HG02973 (cell line): Measurements from ENCODE around the gene AVPR2.

Experiments
- ATAC-seq: cut with Tn5 transposase; IDR thresholded peaks from one replicate; pipeline ENCODE4 v1.9.1; 2021; ENCODE audit warnings: moderate library complexity; ENCODE audit not compliant: unreplicated experiment

The AVPR2 gene

DNA sequence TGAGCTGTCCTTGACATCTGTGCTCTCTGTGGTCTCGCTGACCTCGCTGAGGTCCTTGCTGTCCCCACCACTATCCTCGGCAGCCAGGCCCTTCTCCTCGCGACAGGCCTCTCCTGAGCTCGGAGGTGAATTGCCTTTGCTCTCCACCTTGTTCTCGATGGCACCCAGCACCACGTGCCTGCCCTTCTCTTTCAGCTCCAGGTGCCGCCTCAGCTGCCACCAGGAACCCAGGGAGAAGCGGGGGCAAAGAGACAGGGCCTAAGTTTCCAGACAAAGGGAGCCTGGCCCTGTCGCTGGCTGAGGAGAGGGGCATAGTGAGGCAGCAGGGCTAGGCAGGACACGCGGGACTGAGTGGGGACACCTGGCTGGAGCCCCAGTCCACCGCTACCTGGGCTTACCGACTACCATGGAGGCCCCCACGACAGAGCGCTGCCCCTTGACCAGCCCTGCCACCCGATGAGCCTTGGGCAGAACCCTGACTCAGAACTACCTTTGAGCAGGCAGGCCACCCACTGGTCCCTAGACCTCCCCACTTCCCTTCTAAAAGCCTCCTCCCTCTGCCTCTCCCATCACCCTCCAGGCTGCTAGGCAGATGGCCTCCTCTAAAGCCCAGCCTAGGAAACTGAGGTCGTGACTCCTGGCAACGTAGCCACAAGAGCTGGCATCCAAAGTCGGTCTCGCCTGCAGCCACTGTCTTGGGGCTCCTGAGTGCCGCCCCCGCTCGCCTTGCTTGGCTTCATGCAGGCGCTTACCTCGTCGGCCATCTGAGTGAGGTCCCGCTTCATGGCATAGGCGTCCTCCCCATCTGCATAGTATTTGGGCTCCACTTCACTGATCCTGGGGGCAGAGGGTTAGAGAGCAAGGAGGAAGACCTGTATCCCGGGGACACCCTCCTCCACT is 25.8 kb downstream of the AVPR2 start:
- ATAC-seq: no peak

GRCh38 chrX:153931151-153931550 is 26.7 kb downstream of the AVPR2 start:
- ATAC-seq: no peak

DNA sequence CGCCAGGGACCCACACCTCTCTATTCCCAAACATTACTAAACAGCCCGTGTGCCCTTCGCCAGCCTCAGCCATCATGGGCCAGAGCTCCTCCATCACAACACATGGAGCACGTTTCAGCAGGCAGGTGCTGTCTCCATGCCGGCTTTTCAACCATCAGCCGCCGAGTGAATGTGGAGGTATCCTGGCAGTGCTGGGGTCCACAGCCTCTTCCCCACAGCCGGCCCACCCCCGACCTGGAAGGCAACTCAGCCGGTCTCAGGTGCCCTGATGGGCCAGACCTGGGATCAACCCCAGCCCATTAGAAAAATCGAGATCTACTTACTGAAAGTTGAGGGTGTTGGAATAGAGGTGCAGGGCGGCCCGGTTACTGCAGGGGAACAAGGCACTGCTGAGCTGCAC is 27.3 kb downstream of the AVPR2 start:
- no peak for ATAC-seq

GRCh38 chrX:153932220-153932915 is 27.9 kb downstream of the AVPR2 start:
- no peak for ATAC-seq

- ATAC-seq: no peak
Observed at GRCh38 chrX:153933748-153934147, 29.3 kb downstream of the AVPR2 start.

- ATAC-seq: peak; percentile 14
Observed at GRCh38 chrX:153934148-153934761, 29.8 kb downstream of the AVPR2 start.

GRCh38 chrX:153934762-153935325 is 30.4 kb downstream of the AVPR2 start, which contains the start of gene NAA10:
TSS of gene NAA10 (minus strand) at chrX:153935037. CDS start at chrX:153934904, 133 bp downstream.
- peak; percentile 68 for ATAC-seq

- no peak for ATAC-seq
Observed at GRCh38 chrX:153935326-153935851, 30.9 kb downstream of the AVPR2 start.

- no peak for ATAC-seq
Observed at GRCh38 chrX:153937056-153937455, 32.6 kb downstream of the AVPR2 start.

DNA sequence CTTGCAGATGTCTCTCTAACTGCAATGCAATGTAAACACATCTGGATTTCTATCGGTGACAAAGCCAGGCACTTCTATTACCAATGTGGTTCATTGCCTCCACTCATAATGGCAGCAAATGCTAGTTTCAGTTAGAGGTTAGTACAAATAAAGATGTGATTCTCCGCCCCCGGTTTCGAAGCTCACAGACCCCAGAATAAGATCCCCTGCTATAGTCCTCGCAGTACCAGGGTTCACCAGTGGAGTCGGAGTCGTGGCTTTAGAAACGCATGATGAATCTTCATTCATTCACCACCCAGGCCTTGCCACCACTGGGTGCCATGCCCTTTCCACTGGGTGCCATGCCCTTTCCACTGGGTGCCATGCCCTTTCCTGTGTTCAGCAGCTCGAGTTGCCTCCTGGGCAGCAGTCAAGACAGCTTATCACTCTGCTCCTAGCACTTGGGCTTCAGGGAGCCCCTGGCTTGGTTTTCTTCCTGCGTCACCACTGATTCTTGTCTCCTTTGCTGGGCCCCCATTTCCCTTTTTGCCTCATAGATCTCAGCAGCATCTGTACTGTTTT is 33.8 kb downstream of the AVPR2 start:
- no peak for ATAC-seq

DNA sequence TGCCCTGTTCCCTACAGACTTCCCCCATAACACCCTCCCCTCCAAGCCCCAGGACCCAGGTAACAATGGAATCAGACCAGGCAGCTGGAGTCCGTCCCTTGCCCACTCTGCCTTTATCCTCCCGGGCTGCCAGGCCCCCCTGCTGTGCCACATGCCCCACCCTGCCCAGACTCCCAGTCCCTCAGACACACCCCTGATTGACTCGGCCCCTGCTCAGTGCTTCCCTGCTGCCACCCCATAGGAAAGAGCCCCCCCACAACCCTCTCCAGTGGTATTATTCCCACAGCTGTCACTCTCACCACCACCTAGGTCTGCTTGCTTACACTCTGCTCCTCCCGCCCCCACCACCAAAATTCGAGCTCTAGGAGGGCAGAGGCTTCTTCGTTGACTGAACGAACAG is 35.1 kb downstream of the AVPR2 start:
- no peak for ATAC-seq

DNA sequence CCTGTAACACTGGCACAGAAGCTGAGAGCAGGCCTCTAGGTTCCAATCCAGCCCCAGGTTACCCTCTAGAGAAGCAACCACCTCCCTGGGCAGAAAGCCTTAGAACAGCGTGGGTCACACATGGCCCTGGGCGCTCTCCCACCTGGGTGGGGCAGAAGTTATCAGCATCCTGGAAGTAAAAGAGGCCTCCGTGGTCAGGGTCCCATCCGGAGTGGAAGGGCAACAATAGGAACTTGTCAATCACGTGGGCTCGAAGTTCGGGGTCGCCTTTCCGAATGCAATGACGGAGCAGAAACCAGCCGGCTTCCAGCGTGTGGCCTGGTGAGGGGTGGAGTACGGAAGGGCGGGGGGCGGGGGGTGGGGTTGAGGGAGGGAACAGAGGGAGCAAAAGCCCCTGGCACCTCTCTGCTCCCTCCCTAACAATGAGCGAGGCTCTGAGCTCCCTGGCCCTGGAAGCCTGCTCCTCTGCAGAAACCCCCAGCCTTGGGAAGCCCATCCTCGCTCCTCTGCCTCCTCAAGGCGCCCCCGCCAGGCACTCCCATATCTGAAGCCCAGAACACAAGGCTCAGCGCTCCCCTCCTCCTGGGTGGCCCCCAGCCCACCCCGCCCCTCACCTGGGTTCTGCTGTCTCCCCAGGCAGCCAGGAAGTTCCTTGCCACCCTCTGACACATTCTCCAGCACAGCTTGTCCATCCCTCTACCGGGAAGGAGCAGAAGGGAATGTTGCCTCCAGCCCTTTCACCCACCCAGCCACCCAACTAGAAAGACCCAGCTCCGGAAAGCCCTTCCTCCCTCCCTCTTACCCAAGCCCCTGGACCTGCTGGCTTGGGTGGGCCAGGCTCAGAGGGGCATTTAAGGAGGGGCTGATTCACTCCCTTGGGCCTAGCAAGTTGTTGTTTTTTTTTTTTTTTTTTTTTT is 37.1 kb downstream of the AVPR2 start:
- ATAC-seq: no peak

DNA sequence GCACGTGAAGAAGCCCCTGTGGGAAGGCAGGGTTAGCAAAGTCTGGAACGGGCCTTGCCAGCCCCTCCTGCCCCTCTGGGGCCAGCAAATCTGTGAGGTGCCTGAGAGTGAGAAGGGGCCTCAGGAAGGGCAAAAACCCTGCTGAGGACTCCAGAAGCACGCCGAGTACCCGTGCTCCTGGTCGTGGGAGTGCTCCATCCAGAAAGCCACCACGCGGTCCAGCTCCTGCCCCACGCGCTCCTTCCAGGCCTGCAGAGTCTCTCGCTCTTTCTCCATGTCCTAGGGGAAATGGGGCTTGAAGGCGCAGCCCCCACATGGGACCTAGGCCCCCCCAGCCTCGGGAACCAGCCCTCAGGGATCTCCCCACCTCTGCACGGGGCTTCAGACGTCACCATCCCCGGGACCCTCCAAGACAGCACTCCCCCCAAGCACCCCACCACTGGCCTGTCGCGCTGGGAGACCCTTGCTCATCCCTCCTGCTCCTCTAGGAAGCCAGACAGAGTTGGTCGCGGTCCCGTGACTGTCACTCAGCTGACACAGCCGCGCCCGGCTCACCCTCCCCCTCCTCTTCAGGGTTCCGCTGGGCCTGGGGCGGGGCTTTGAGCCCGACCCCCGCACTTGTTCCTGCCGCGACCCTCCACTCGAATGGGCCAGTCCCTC is 39.8 kb downstream of the AVPR2 start, which contains the start of gene RENBP:
Gene RENBP, minus strand, starts transcription at position 504 of the 660 bp plus-strand sequence. Its CDS starts 33 bp downstream, at position 471.
- ATAC-seq: no peak

GRCh38 chrX:153944800-153945150 is 40.3 kb downstream of the AVPR2 start:
- no peak for ATAC-seq

GRCh38 chrX:153945956-153946943 is 41.8 kb downstream of the AVPR2 start:
- no peak for ATAC-seq

DNA sequence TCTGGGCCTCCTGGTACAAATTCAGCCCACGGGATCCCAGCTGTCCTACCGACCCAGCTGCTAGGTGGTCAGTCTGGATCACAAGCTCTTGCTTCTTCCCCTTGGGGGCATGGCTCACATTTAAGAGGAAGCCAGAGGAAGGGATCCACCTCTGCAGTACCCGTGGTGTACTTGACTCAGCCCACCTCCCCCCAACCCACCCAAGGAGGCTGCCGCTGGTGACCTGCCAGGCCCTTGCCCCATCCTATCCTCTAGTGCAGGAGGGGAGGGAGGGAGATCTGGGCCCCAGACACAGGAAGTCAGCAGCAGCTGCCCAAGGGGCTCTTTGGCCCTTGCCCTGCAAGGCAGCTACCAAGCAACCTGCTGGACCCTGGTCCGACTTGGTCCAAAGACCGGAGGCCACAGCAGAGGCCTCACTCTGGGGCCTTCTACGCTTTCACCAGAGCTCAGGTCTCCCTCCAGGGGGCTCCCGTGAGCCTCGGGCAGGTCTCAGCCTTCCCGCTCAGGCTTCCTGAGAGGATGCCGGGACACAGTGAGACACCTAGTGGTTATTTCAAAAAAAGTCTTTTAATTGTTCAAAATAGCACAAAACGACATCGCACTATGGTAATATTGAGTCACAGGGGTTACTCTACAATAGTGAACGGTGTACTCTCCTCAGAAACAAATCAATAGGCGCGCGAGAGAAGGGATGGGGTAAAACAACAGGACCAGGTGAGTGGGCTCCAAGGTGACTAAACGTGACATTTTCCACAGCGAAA is 42.7 kb downstream of the AVPR2 start:
- no peak for ATAC-seq

- ATAC-seq: no peak
Observed at GRCh38 chrX:153948002-153948466, 43.6 kb downstream of the AVPR2 start.
